ENCODE results near the gene FOXP1.

- no peak for TF ChIP-seq CTCF (IDR thresholded peaks at IDR 0.05)
- TF ChIP-seq POLR2A (IDR thresholded peaks at IDR 0.05) = no peak
Observed at GRCh38 chr3:71504250-71505036, 79.1 kb downstream of the FOXP1 start.
